Measurements from ENCODE around the gene CENPM.

Gene CENPM, protein sequence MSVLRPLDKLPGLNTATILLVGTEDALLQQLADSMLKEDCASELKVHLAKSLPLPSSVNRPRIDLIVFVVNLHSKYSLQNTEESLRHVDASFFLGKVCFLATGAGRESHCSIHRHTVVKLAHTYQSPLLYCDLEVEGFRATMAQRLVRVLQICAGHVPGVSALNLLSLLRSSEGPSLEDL

DNA sequence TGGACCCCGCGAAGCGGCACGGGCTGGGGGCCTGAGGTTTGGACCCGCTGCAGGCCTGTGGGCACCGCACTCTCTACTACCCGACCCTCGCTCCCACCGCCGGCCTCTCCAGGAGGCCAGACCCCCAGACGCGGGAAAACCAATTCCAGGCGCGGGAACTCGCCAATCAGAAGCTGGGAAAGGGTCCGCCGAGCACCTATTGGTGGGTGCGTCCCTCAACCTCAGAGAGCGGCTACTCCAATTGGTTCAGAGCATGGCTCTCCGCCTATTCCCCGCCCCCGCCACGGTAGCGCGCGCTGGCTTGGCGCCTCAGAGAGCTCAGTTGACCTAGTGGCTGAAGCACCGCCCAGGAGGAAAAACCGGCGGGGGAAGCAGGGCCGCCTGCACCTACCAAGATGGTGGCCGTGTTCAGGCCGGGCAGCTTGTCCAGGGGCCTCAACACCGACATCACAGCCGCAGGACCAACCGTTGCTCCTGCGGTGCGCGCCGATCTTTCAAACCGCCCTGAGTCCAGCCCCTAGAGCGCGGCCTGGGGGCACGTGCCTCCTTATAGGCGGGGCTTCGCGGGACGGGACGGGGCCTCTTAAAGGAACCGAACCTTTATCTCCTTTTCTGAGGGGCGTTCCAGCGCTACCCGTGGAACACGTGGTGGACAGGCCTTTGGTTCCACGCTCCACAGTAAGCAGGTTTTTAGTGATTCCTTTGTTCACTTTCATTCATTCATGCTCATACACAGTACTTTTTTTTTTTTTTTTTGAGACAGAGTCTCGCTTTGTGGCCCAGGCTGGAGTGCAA lies at the start of gene CENPM:
CENPM (minus strand) TSS at position 524 of the 795 bp plus-strand sequence; CDS start at position 448, 76 bp downstream.
- peak; percentile 95 for DNase-seq

DNA sequence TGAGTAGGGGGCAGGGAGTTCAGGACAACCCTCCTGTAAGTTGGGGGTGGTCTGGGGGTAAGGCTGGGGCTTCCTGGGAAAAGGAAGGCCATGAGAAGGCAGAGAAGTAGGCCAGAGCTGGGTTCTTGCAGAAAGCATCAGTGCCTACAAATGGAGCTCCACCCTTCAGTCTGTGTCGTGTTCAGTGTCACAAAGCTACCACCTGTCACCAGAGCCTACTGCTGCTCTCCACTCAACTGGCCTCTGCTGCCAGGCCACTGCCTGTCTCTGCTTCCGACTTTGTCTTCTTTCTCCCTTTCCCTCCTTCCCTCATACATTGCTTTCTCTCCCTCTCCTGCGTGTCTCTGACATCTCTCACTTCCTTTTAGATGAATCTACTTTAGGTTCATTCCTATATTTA lies 48.3 kb upstream of the CENPM start:
- DNase-seq: no peak

DNA sequence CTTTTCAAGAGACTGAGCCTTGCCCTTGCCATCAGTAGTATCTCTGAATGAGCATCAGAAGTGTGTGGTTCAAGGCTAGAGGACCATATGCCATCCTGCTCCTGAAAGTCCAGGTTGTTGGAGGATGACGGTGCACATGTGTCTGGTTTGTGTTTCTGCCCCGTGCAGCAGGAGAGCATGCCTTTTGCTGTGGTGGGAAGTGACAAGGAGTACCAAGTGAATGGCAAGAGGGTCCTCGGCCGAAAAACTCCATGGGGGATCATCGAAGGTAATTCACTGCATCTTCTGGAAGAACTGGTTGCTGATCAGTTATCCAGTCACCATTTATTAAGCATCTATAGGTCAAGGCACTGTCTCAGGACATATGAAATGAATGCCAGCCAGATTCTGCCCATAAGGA lies 45.5 kb upstream of the CENPM start:
- no peak for DNase-seq

DNA sequence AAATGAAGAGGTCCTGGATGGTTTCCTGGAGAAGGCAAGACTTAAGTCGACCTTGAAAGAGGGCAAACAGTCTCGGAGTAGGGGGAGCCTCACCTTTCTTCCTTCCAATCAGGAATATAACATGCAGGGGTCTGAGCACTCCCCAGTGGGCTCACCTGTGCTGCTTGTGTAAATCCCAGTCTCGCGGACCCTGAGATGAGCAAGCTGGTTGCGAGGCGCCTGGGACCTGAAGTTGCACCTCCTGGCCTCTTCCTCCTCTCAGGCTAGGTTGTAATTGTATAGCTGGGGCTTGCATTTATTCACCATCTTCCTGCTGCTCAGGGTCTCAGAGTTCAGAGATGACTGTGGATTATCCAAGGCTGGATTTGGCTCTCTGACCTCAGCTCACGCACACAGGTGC lies 44.2 kb upstream of the CENPM start:
- DNase-seq: no peak

DNA sequence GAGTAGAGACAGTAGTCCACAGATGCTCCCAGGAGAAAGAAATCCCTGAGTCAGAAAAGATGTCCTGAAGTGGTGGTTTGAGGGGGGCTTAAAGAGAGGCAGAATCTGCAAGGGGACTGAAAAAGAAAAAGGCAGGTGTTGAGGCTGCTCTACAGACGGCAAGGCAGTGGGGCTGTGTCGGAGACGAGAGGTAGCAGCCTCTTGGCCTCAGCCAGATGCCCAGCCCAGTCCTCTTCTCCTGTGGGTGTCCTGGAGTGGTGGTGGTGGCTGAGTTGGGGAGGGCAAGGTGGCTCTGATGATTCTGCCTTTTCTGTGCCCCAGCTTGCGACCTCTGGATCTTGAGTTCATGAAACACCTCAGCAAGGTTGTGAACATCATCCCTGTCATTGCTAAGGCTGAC lies 42.3 kb upstream of the CENPM start:
- no peak for DNase-seq

DNA sequence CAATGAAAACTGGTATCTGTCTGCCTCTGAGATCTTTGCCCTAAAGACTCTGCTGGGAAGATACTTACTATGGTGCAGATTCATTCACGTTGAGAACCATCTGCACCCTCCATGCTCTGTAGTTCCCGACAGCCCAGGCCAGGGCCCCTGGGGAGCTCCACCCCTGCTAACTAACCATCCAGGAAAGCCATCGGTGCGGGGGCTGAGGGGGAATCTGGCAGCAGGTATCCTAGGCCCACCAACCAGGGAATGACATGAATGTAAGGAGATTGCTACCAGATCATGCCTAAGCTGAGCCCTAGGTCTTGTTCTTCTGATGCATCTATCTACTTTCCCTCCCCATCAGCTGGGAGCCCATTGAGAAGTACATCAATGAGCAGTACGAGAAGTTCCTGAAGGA lies 40.3 kb upstream of the CENPM start:
- no peak for DNase-seq

DNA sequence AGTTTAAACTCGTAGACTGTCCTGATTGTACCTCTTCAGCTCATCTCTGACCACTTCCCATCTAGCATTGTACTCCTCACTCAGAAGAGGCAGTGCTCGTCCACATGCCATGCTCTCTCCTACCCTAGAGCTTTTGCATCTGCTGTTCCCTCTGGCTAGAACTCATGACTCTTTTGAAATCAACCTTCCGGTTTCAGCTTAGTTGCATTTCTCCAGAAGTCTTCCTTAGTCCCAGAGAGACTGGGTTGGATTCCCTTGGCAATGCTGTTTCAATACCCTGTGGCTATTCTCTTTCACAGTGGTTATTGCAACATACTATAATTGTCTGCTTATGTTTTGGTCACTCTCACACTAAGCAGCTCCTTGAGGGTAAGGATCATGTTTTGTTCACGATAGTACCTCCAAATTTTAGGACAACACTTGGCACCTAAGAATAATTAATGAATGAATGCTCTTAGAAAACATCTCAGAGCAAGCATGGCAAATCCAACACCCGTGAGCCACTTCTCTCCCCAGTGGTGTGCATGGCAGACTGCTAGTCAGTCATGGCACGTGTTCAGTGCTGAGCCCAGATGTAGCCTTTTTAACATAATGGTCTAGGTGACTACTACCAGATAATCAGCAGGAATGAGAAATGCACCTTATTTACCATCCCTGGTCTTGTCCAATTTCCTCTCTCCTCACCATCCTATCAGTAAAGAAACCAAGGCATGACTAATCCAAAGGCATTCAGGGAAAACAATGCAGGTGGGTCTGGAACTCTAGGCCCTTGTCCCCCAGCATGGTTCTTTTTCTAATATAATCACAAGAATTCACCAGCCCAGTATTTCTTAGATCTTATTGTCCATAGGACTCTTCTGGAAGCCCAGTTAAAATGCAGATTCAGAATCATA lies 36.8 kb upstream of the CENPM start:
- no peak for DNase-seq

DNA sequence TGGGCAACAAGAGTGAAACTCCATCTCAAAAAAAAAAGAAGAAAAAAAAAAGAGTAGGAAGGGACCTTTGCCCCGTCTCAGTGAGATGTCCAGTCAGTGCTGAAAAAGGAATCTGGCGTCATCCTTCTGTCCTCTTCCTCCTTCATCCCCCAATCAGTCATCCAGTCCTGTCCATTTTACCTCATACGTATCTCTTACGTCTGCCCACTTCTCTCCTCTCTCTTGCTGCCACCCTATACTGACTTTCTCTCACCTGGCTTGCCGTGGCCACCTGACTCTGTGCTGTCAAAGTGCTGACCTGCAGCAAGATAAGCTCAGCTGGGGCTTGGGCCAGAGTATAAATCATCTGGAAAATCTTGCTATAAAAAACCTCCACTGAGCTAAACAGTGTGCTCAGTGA lies 35.9 kb upstream of the CENPM start:
- no peak for DNase-seq

DNA sequence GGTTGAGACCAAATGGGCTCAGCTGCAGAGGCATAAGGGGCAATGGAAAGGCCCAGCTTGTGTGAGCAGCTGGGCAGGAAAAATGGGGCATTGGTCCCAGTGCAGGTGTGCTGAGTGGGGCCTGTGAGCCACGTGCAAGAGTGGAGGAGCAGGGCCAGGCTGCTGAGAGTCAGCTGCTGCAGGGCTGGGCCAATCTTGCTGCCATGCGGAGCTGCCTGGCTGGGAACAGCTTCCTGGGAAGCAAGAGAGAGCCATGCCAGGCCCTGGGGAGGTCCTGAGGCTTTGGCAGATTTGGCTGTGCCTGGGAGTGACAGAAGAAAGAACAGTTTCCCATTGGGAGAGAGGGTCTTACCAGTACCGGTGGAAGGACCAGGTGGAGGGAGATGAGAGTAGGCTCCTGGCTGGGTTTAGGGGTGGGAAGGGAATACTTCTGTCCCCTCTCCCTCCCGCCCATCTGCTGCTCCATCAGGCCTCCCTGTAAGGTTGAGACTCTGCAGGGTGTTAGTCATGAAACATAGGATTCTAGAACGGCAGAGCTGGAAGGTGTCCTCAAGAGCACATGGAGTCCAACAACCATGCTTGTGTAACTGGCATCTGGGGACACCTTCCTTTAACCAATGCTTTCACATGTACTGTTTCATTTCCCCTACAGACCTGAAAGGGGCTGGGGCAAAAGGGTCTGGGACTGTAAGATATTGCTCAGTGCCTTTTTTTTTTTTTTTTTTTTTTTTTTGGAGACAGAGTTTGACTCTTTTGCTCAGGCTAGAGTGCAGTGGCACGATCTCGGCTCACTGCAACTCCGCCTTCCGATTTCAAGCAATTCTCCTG lies 32.7 kb upstream of the CENPM start:
- no peak for DNase-seq

DNA sequence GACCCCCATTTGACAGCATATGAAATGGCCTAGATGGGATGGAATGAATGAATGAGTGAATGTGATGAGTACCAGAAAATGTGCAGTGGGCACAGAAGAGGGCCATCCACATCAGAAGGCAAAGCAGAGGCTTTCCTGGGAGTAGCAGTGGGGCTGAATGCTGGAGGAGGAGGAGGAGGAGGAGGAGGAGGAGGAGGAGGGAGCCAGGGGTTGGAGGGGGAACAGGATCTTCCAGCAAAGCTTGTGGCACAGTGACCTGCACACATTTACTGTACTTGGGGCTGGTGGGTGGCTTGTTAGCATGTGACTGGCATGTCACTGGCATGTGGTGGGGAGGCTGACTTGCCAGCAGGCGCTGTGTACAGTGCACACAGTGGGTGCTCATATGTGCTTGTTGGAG lies 31.8 kb upstream of the CENPM start:
- DNase-seq: no peak

DNA sequence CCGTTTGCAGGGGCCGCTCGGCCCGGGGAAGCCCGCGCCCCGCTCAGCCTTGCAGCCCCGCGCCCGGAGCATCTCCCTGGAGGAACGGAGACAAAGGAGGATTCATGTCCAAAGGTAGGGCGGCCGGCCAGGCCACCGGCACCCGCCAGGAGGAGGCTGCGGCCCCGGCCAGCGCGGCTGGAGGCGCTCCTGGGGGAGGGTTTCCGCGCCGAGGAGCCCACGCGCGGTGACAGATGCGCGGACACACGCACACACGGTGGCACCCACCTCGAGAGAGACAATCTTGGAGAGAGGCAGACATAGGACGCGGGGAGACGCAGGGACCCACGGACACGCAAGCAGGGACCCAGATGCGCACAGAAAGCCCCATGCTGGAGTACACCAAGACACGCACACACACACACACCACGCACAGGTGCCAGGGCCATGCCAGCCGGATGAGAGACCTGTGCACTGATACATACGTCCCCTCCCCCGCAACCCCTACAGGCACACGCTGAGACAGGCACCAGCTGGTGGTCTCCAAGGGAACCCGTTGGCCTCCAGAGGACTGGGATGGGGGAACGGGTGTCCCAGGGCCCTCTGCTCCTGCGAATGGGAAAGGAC lies 30.1 kb upstream of the CENPM start:
- DNase-seq: no peak

DNA sequence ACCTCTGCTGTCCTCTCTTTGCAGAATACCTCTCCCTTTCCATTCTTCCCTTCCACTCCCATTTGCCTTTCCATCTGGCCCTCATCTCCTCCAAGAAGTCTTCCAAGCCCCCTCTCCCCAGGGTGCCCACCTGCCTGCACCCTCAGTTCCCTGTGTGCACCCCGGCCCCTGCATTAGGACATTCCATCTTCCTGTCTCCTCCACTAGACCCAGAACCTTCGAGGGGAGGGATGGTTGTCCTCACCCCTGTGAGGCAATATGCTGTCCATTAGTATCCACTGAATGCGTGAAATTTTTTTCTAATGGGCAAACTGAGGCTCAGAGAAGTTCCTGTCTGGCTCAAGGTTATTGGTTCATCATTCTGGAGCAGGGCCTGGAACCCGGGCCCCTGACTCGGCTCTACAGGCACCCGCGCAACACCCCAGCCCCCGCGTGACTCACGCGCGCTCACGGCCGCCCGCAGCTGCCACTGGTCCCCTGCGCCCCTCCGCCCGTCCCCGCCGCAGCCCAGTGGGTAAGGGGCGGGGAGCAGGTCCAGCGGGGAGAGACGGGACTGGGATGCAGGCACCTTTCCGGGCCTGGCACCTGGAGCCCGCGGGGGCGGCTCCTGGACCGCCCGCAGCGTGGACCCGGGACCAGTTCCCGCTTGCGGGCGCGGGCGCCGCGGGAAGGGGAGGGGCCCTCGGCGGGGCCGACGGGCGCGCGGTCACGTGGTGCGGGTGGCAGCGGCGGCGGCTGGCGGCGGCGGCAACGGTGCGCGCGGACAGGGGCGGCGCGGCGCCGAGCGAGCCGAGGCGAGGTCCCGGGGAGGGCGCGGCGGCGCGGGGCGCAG lies 29.3 kb upstream of the CENPM start:
- no peak for DNase-seq

DNA sequence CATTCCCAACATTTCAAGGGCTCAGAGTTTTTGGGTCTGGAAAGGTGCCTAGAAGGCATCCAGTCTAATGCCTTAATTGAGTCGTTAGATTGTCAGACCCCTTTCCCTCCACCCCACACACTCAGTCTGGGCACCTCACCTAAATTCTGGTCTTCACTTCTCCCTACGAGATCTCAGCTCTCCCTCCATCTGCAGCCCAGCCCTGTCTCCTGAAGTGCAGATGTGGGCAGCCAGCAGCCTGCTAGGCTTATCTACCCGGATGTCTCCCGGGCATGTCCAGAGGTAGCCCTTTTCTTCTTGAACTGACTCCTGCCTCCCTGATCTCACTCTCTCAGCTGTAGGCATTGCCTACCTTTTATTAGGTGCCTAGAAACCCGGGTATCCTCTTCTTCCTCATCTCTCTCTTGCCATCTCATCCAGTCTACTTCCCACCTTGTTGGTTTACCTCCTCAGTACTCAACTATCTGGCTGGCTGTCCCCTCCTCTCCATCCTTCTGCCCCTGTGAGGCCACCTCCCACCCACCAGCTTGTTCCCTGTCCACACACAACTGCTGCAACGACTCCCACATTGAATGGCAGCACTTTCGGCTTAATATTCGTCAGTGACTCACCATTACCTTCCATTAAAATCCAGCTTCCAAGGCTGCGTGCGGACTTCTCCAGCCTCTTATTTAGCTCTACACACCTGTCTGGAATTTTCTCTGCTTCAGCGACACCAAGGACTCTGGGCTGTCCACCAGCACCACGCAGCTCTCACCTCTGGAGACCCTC lies 28.5 kb upstream of the CENPM start:
- no peak for DNase-seq

DNA sequence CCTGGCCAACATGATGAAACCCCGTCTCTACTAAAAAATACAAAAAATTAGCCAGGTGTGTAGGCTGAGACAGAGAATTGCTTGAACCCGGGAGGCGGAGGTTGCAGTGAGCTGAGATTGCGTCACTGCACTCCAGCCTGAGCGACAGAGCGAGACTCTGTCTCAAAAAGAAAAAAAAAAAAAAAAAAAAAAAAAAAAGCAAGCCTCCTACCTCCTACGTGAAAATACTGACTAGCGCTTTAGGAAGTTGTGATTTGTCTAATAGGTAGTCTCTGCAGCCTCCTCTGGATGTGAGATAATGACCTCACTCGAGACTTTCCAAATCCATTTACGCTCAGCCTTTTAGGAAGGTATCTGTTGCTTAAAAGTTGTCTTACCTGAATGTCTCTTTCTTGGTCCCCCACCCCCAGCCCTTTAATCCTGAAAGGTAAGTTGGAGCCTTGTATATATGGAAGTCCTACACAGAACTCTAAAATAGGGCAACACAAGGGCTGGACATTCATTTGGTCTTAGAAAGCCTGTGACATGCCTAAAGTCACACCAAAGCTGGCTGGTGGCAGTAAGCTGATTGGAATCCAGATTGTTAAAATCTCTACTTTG lies 27.8 kb upstream of the CENPM start:
- DNase-seq: no peak

DNA sequence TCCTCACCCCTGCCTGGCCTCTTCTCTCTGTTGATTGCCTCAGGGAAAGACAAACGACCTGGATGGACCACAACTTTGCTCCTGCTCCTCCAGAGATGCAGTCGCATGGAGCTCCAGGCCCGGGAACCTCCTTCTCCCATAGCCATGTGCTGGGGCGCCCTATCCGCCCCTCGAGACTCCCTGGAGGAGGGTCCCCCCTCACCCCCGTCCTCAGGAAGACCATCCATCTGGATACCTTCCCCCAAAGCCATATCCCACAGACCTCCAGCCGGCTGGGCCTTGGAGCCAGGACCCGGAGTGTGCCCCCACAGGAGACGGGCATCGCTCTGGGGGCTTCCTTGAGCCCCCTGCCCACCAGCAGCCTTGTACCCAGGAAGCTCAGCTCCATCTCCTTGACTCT lies 24.5 kb upstream of the CENPM start:
- DNase-seq: no peak

DNA sequence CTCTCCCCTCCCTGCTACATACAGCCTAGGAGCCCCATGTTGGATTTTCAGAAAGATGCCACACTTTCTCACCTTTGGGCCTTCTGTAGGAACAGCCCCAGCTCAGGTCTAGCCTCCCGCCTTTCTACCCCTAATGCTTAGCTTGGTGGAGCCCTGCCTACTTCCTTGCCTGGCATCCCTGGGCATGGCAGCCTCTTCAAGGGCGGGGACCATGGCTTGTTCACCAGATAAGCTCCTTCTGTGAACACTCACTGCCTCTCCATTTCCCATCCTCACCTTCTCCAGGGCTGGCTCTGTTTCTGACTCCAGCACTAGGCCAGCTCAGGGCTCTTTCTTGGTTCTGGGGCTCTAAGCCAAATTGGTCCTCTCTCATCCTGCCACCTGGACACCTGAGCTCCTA lies 23.6 kb upstream of the CENPM start:
- DNase-seq: no peak

DNA sequence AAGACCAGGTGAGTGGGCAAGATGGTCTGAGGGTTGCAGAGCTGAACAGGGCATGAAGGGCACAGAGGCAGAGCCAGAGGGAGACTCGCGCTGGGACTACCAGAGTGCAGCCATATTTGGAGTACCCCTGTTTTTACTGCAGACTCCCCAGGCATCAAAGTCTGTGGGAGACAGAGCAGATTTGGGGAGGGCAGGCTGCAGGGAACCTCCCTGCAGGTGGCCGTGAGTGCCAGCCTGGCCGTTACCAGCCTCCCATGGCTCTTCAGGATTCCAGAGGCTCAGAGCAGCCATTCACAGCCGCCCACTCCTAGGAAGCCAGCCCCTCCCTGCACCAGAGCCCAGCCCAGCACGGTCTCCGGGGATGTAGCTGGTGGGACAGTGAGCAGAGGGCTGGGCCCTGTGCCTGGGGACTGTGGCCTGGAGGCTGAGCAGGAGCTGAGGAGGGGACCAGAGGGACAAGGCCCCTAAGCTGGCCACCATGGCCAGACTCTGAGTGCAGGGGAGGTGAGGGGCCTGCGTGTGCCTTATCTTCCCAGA lies 22.2 kb upstream of the CENPM start, which contains the start of gene SEPTIN3:
SEPTIN3 (plus strand) TSS at position 334 of the 537 bp plus-strand sequence. CDS start 2,050 bp downstream, outside the sequence.
- no peak for DNase-seq

DNA sequence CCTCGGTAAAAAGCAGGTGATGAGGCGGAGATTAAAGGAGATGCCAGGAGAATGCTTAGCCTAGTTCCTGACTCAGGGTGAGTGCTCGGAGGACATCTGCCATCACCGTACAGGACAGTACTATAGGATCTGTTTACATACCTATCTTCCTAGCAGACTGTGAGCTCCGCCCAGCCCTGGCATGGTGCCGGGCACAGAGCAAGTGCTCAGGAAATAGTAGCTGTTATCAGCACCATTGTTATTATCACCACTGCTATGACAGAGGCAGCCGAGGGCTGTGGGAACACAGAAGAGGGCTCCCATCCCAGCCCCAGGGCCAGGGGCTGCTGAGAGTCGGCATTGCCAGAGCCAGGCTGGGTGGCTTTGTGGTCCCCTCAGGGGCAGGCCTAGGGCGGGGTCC lies 21.6 kb upstream of the CENPM start:
- DNase-seq: no peak

DNA sequence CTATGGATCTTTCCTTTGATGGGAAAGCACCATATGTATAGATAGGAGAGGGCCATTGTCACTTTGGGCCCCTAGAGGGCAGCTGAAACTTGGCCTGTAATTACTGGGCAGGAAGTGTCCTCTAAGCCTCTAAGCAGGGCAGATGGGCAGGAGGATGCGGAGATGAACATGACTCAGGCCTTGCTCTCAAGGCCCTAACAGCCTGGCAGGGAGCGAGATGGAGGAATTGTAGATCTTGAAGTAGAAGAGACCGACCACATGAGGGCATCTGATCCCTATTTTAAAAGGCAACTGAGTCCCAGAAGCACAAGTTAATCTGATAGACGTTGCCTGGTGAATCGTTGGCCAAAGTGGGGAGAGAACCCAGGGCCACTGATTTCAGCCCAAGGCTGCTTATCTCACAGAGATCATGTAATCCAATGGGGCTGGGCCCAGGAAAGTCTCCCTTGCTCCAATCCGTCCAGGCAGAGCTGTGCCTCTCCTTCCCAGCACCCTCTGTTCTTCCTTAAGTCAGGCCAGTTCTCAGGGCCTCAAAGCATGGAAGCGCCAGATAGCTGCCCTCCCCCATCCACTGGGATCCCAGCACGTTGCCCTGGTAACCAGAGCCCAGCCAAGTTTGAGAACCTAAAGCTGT lies 19.8 kb upstream of the CENPM start:
- DNase-seq: peak; percentile 76
